ENCODE measurements around the gene WNT6.

Gene WNT6

GRCh38 chr2:218878926-218879761 is 19.5 kb downstream of the WNT6 start:
- Histone ChIP-seq H3K27me3 (ENCODE audit: control insufficient read depth, insufficient read depth, low read length) (peaks cover 99% of the 10 kb centered on the region), H3K9me3 (ENCODE audit: control insufficient read depth, insufficient read depth, low read depth, low read length) (no peaks in the 10 kb centered on the region), H3K9ac (ENCODE audit: low read length) (no peak overlapping the region), H3K4me1 (ENCODE audit: control insufficient read depth, insufficient read depth, low read length) (peaks cover 19% of the 10 kb centered on the region), H3K36me3 (ENCODE audit: control insufficient read depth, insufficient read depth, low read length) (no peaks in the 10 kb centered on the region), H3K27ac (ENCODE audit: low read depth, low read length) (no peak overlapping the region), H3K4me3 (ENCODE audit: low read depth, low read length) (peak overlapping the region; percentile 47; the same call in 1 of the 2 replicates)

GRCh38 chr2:218879776-218880101 is 20.1 kb downstream of the WNT6 start:
- H3K27me3 ChIP-seq (ENCODE audit: control insufficient read depth, insufficient read depth, low read length) = peaks cover 99% of the 10 kb centered on the region
- H3K27ac ChIP-seq (ENCODE audit: low read depth, low read length) = no peak overlapping the region
- H3K9ac ChIP-seq (ENCODE audit: low read length) = no peak overlapping the region
- H3K9me3 ChIP-seq (ENCODE audit: control insufficient read depth, insufficient read depth, low read depth, low read length) = no peaks in the 10 kb centered on the region
- no peaks in the 10 kb centered on the region for H3K36me3 ChIP-seq (ENCODE audit: control insufficient read depth, insufficient read depth, low read length)
- peaks cover 19% of the 10 kb centered on the region for H3K4me1 ChIP-seq (ENCODE audit: control insufficient read depth, insufficient read depth, low read length)
- peak overlapping the region; percentile 47 for H3K4me3 ChIP-seq (ENCODE audit: low read depth, low read length)

- H3K27me3 ChIP-seq (ENCODE audit: control insufficient read depth, insufficient read depth, low read length) = peaks cover 99% of the 10 kb centered on the region
These were observed 20.7 kb downstream of the WNT6 start, which contains the start of gene WNT10A for GRCh38 chr2:218880102-218880858. Gene WNT10A, plus strand, starts transcription at chr2:218880852. Its CDS starts 144 bp downstream, at chr2:218880996.

GRCh38 chr2:218880859-218881594 is 21.4 kb downstream of the WNT6 start:
- H3K9me3 ChIP-seq (ENCODE audit: control insufficient read depth, insufficient read depth, low read depth, low read length) = no peaks in the 10 kb centered on the region
- H3K9ac ChIP-seq (ENCODE audit: low read length) = no peak overlapping the region
- H3K36me3 ChIP-seq (ENCODE audit: control insufficient read depth, insufficient read depth, low read length) = no peaks in the 10 kb centered on the region
- H3K4me3 ChIP-seq (ENCODE audit: low read depth, low read length) = peak overlapping the region; percentile 47
- H3K27me3 ChIP-seq (ENCODE audit: control insufficient read depth, insufficient read depth, low read length) = peaks cover 99% of the 10 kb centered on the region
- H3K27ac ChIP-seq (ENCODE audit: low read depth, low read length) = no peak overlapping the region
- peaks cover 19% of the 10 kb centered on the region for H3K4me1 ChIP-seq (ENCODE audit: control insufficient read depth, insufficient read depth, low read length)

More at GRCh38 chr2:218880102-218880858, 20.7 kb downstream of the WNT6 start, which contains the start of gene WNT10A:
- Histone ChIP-seq H3K9me3 (ENCODE audit: control insufficient read depth, insufficient read depth, low read depth, low read length) (no peaks in the 10 kb centered on the region), H3K9ac (ENCODE audit: low read length) (no peak within 1 kb of the TSS), H3K4me1 (ENCODE audit: control insufficient read depth, insufficient read depth, low read length) (peaks cover 19% of the 10 kb centered on the region), H3K4me3 (ENCODE audit: low read depth, low read length) (peak within 1 kb of the TSS; percentile 47), H3K27ac (ENCODE audit: low read depth, low read length) (no peak within 1 kb of the TSS), H3K36me3 (ENCODE audit: control insufficient read depth, insufficient read depth, low read length) (no peaks in the 10 kb centered on the region)

GRCh38 chr2:218881744-218882460 is 22.3 kb downstream of the WNT6 start:
- Histone ChIP-seq H3K9ac (ENCODE audit: low read length) (no peak overlapping the region), H3K27me3 (ENCODE audit: control insufficient read depth, insufficient read depth, low read length) (peaks cover 97% of the 10 kb centered on the region), H3K4me3 (ENCODE audit: low read depth, low read length) (no peak overlapping the region), H3K9me3 (ENCODE audit: control insufficient read depth, insufficient read depth, low read depth, low read length) (no peaks in the 10 kb centered on the region), H3K4me1 (ENCODE audit: control insufficient read depth, insufficient read depth, low read length) (peaks cover 19% of the 10 kb centered on the region), H3K27ac (ENCODE audit: low read depth, low read length) (no peak overlapping the region), H3K36me3 (ENCODE audit: control insufficient read depth, insufficient read depth, low read length) (no peaks in the 10 kb centered on the region)

- Histone ChIP-seq H3K9ac (ENCODE audit: low read length) (no peak overlapping the region), H3K27ac (ENCODE audit: low read depth, low read length) (no peak overlapping the region), H3K27me3 (ENCODE audit: control insufficient read depth, insufficient read depth, low read length) (peaks cover 97% of the 10 kb centered on the region), H3K9me3 (ENCODE audit: control insufficient read depth, insufficient read depth, low read depth, low read length) (no peaks in the 10 kb centered on the region), H3K36me3 (ENCODE audit: control insufficient read depth, insufficient read depth, low read length) (no peaks in the 10 kb centered on the region), H3K4me1 (ENCODE audit: control insufficient read depth, insufficient read depth, low read length) (peaks cover 19% of the 10 kb centered on the region), H3K4me3 (ENCODE audit: low read depth, low read length) (no peak overlapping the region)
These were observed 22.8 kb downstream of the WNT6 start for GRCh38 chr2:218882461-218882816.

GRCh38 chr2:218882866-218883366 is 23.3 kb downstream of the WNT6 start:
- Histone ChIP-seq H3K9ac (ENCODE audit: low read length) (no peak overlapping the region), H3K4me3 (ENCODE audit: low read depth, low read length) (no peak overlapping the region), H3K27ac (ENCODE audit: low read depth, low read length) (no peak overlapping the region), H3K9me3 (ENCODE audit: control insufficient read depth, insufficient read depth, low read depth, low read length) (no peaks in the 10 kb centered on the region), H3K27me3 (ENCODE audit: control insufficient read depth, insufficient read depth, low read length) (peaks cover 97% of the 10 kb centered on the region), H3K4me1 (ENCODE audit: control insufficient read depth, insufficient read depth, low read length) (peaks cover 19% of the 10 kb centered on the region), H3K36me3 (ENCODE audit: control insufficient read depth, insufficient read depth, low read length) (no peaks in the 10 kb centered on the region)

- Histone ChIP-seq H3K4me3 (ENCODE audit: low read depth, low read length) (peak overlapping the region; percentile 50), H3K9ac (ENCODE audit: low read length) (no peak overlapping the region), H3K27ac (ENCODE audit: low read depth, low read length) (no peak overlapping the region), H3K4me1 (ENCODE audit: control insufficient read depth, insufficient read depth, low read length) (peaks cover 15% of the 10 kb centered on the region), H3K36me3 (ENCODE audit: control insufficient read depth, insufficient read depth, low read length) (no peaks in the 10 kb centered on the region), H3K27me3 (ENCODE audit: control insufficient read depth, insufficient read depth, low read length) (peaks cover 96% of the 10 kb centered on the region), H3K9me3 (ENCODE audit: control insufficient read depth, insufficient read depth, low read depth, low read length) (no peaks in the 10 kb centered on the region)
These were observed 24.2 kb downstream of the WNT6 start for GRCh38 chr2:218883491-218884490.

GRCh38 chr2:218884519-218884918 is 24.9 kb downstream of the WNT6 start:
- Histone ChIP-seq H3K36me3 (ENCODE audit: control insufficient read depth, insufficient read depth, low read length) (no peaks in the 10 kb centered on the region), H3K9ac (ENCODE audit: low read length) (no peak overlapping the region), H3K27ac (ENCODE audit: low read depth, low read length) (no peak overlapping the region), H3K27me3 (ENCODE audit: control insufficient read depth, insufficient read depth, low read length) (peaks cover 96% of the 10 kb centered on the region), H3K9me3 (ENCODE audit: control insufficient read depth, insufficient read depth, low read depth, low read length) (no peaks in the 10 kb centered on the region), H3K4me1 (ENCODE audit: control insufficient read depth, insufficient read depth, low read length) (peaks cover 10% of the 10 kb centered on the region), H3K4me3 (ENCODE audit: low read depth, low read length) (no peak overlapping the region)
